H1 (cell line): ENCODE results near the gene HLTF. TPM values are rescaled to one million over a fixed set of nuclear protein-coding genes. Genes with fewer than 3 reads are reported as not detected.

Experiments used
- CTCF ChIA-PET: fragments of 300-600 bp; sonication (Branson Sonifier 250); formaldehyde crosslinking; loops from one replicate; lab custom pipeline; 2021; ENCODE audit not compliant: partially characterized antibody; lab: Charles Lee
- POLR2A ChIA-PET: fragments of 300-600 bp; sonication (Branson Sonifier 250); formaldehyde crosslinking; loops from one replicate; lab custom pipeline; 2021; ENCODE audit warnings: inconsistent platforms; ENCODE audit not compliant: partially characterized antibody; lab: Charles Lee
- DNase-seq, 2 experiments: peaks; one replicate each; pipeline versions ENCODE4 v3.0.0 to v3.0.0-alpha.2; 2010 to 2022; ENCODE audit warnings: low spot score in 2 of 2, low read depth in 1 of 2, mixed read lengths in 1 of 2
- FAIRE-seq: peaks from 2 replicates; lab custom pipeline; 2011; peaks lifted over from hg19 to GRCh38; lab: Jason Lieb, UNC
- H2AFZ ChIP-seq: 2 replicates; pipeline ENCODE4 v1.8.1; 2012; ENCODE audit warnings: low read length, inconsistent platforms
- H2AK5ac ChIP-seq: 2 replicates; pipeline ENCODE4 v1.6.1; 2013; ENCODE audit warnings: low read depth, low read length
- H2BK120ac ChIP-seq: replicated peaks from 2 replicates; pipeline ENCODE3; 2013; ENCODE audit warnings: low read depth, low read length, inconsistent platforms
- H2BK12ac ChIP-seq: 2 replicates; pipeline ENCODE4 v1.6.1; 2013; ENCODE audit warnings: low read depth, low read length
- H2BK15ac ChIP-seq: 2 replicates; pipeline ENCODE4 v1.6.1; 2013; ENCODE audit warnings: low read length
- H2BK20ac ChIP-seq: 2 replicates; pipeline ENCODE4 v1.6.1; 2013; ENCODE audit warnings: low read length
- H2BK5ac ChIP-seq: 2 replicates; pipeline ENCODE4 v1.6.1; 2013; ENCODE audit warnings: low read depth, low read length
- H3K14ac ChIP-seq: 2 replicates; pipeline ENCODE4 v1.6.1; 2013; ENCODE audit warnings: inconsistent platforms; ENCODE audit not compliant: insufficient read length
- H3K18ac ChIP-seq: 2 replicates; pipeline ENCODE4 v1.6.1; 2013; ENCODE audit warnings: low read length; ENCODE audit errors: extremely low read depth
- H3K23ac ChIP-seq: 2 replicates; pipeline ENCODE4 v1.6.1; 2013; ENCODE audit warnings: inconsistent platforms; ENCODE audit not compliant: insufficient read length
- H3K23me2 ChIP-seq: 2 replicates; pipeline ENCODE4 v1.6.1; 2013; ENCODE audit warnings: low read depth, low read length
- H3K27ac ChIP-seq: 2 replicates; pipeline ENCODE4 v1.6.1; 2011; ENCODE audit warnings: low read depth, low read length, inconsistent platforms
- H3K27me3 ChIP-seq, 4 experiments: replicated peaks in 1 of 4; 1 replicate in 1 of 4; 2 replicates in 3 of 4; pipeline versions ENCODE4 v1.6.1 to v1.8.1; 2011 to 2013; ENCODE audit warnings: low read length in 3 of 4, mild to moderate bottlenecking in 3 of 4, inconsistent platforms in 2 of 4, mixed read lengths in 2 of 4, moderate library complexity in 1 of 4; ENCODE audit not compliant: control insufficient read depth in 3 of 4, insufficient read depth in 3 of 4; ENCODE audit errors: extremely low read depth in 1 of 4
- H3K36me3 ChIP-seq, 4 experiments: 2 replicates each; pipeline versions ENCODE4 v1.6.1 to v1.8.1; 2011 to 2013; ENCODE audit warnings: mild to moderate bottlenecking in 4 of 4, low read length in 3 of 4, moderate library complexity in 2 of 4, control low read depth in 1 of 4, inconsistent platforms in 1 of 4; ENCODE audit not compliant: insufficient read depth in 4 of 4, control insufficient read depth in 2 of 4
- H3K4ac ChIP-seq: replicated peaks from 2 replicates; pipeline ENCODE3; 2013; ENCODE audit warnings: low read length, low read depth, mixed read lengths, inconsistent platforms; ENCODE audit not compliant: insufficient read length
- H3K4me1 ChIP-seq, 4 experiments: replicated peaks in 1 of 4; 1 replicate in 1 of 4; 2 replicates in 3 of 4; pipeline versions ENCODE4 v1.6.1 to v1.8.1; 2011 to 2013; ENCODE audit warnings: low read length in 3 of 4, inconsistent platforms in 2 of 4, mixed read lengths in 1 of 4; ENCODE audit not compliant: insufficient read depth in 4 of 4, control insufficient read depth in 3 of 4
- H3K4me2 ChIP-seq, 2 experiments: 2 replicates each; pipeline versions ENCODE4 v1.6.1 to v1.8.1; 2011 to 2013; ENCODE audit warnings: low read depth in 2 of 2, low read length in 2 of 2, control low read depth in 1 of 2, inconsistent platforms in 1 of 2, mild to moderate bottlenecking in 1 of 2; ENCODE audit not compliant: insufficient read depth in 1 of 2
- H3K4me3 ChIP-seq, 4 experiments: fragments of 200-600, 300-600 bp in 1 of 4; sonication (generic), shearing (Covaris generic), sonication (Bioruptor Twin) in 1 of 4; 2 replicates each; pipeline versions ENCODE4 v1.5.1 to v1.8.1; 2011 to 2016; ENCODE audit warnings: low read length in 4 of 4, low read depth in 3 of 4, control low read depth in 2 of 4, inconsistent platforms in 2 of 4, mild to moderate bottlenecking in 2 of 4, mixed read lengths in 1 of 4, moderate library complexity in 1 of 4; ENCODE audit not compliant: insufficient read depth in 2 of 4; ENCODE audit errors: extremely low read depth in 1 of 4
- H3K56ac ChIP-seq: replicated peaks from 2 replicates; pipeline ENCODE3; 2013; ENCODE audit warnings: low read depth, mild to moderate bottlenecking, mixed read lengths, low read length, inconsistent platforms; ENCODE audit not compliant: insufficient read length
- H3K79me1 ChIP-seq: 2 replicates; pipeline ENCODE4 v1.6.1; 2013; ENCODE audit warnings: low read depth, low read length, control low read depth
- H3K79me2 ChIP-seq, 2 experiments: 2 replicates each; pipeline versions ENCODE4 v1.6.1 to v1.8.1; 2012 to 2013; ENCODE audit warnings: low read length in 2 of 2, mild to moderate bottlenecking in 2 of 2, inconsistent platforms in 1 of 2; ENCODE audit not compliant: insufficient read depth in 2 of 2, control insufficient read depth in 1 of 2
- H3K9ac ChIP-seq, 4 experiments: replicated peaks in 1 of 4; 1 replicate in 1 of 4; 2 replicates in 3 of 4; pipeline versions ENCODE4 v1.6.1 to v1.8.1; 2011 to 2013; ENCODE audit warnings: low read depth in 3 of 4, low read length in 3 of 4, control low read depth in 2 of 4, mild to moderate bottlenecking in 2 of 4, moderate library complexity in 2 of 4, inconsistent platforms in 1 of 4; ENCODE audit errors: extremely low read depth in 1 of 4
- H3K9me3 ChIP-seq, 2 experiments: 2 replicates each; pipeline versions ENCODE4 v1.6.1 to v1.8.1; 2012 to 2013; ENCODE audit warnings: mild to moderate bottlenecking in 2 of 2, moderate library complexity in 2 of 2, control low read depth in 1 of 2, inconsistent platforms in 1 of 2, low read depth in 1 of 2, low read length in 1 of 2, mixed read lengths in 1 of 2; ENCODE audit not compliant: insufficient read depth in 2 of 2
- H4K20me1 ChIP-seq, 2 experiments: replicated peaks in 1 of 2; 2 replicates each; pipeline versions ENCODE3 to v1.8.1; 2011 to 2013; ENCODE audit warnings: inconsistent platforms in 2 of 2, low read length in 2 of 2, mild to moderate bottlenecking in 1 of 2; ENCODE audit not compliant: insufficient read depth in 2 of 2, control insufficient read depth in 1 of 2
- H4K5ac ChIP-seq: 2 replicates; pipeline ENCODE4 v1.6.1; 2013; ENCODE audit warnings: low read length, low read depth, mixed read lengths, inconsistent platforms; ENCODE audit not compliant: insufficient read length
- H4K8ac ChIP-seq: 2 replicates; pipeline ENCODE4 v1.8.0; 2013; ENCODE audit warnings: mild to moderate bottlenecking, moderate library complexity, low read length, inconsistent platforms; ENCODE audit not compliant: insufficient read depth; ENCODE audit errors: extremely low read depth
- H4K91ac ChIP-seq: replicated peaks from 2 replicates; pipeline ENCODE3; 2013; ENCODE audit warnings: low read length, mixed read lengths, inconsistent platforms; ENCODE audit not compliant: insufficient read length
- CBX8 ChIP-seq: fragments of 300-800, 300-1000 bp; sonication (generic); IDR thresholded peaks from 2 replicates; pipeline ENCODE4 v1.7.1; 2016; ENCODE audit warnings: low read depth, low read length, borderline replicate concordance
- CHD1 ChIP-seq: IDR thresholded peaks from 2 replicates; pipeline ENCODE4 v1.6.1; 2012; ENCODE audit warnings: low read depth, low read length, improper control_type of control experiment
- EZH2 ChIP-seq: fragments of 200-600 bp; sonication (generic); IDR thresholded peaks from 2 replicates; pipeline ENCODE4 v1.7.1; 2012; ENCODE audit warnings: low read depth, mild to moderate bottlenecking, moderate library complexity, low read length, inconsistent platforms; ENCODE audit not compliant: severe bottlenecking
- FOSL1 ChIP-seq: IDR thresholded peaks from 2 replicates; pipeline ENCODE4 v1.6.1; 2011; ENCODE audit warnings: mild to moderate bottlenecking, low read depth, low read length, moderate library complexity; ENCODE audit not compliant: insufficient read depth
- GABPA ChIP-seq: IDR thresholded peaks from 2 replicates; pipeline ENCODE4 v1.6.1; 2011; ENCODE audit warnings: mild to moderate bottlenecking, low read length, moderate library complexity, borderline replicate concordance; ENCODE audit not compliant: insufficient read depth
- GTF2F1 ChIP-seq: IDR thresholded peaks from 2 replicates; pipeline ENCODE4 v1.6.1; 2012; ENCODE audit warnings: low read depth, low read length, improper control_type of control experiment, borderline replicate concordance
- PHF8 ChIP-seq: fragments of 200-600 bp; sonication (generic); conservative IDR thresholded peaks from 2 replicates; pipeline ENCODE4 v1.7.1; 2012; ENCODE audit warnings: low read depth, mild to moderate bottlenecking, inconsistent platforms, low read length, moderate library complexity
- RAD21 ChIP-seq, 2 experiments: IDR thresholded peaks in 1 of 2; conservative IDR thresholded peaks in 1 of 2; 2 replicates each; pipeline ENCODE4 v1.6.1; 2011; ENCODE audit warnings: low read depth in 2 of 2, low read length in 2 of 2, improper control_type of control experiment in 1 of 2, inconsistent platforms in 1 of 2, mild to moderate bottlenecking in 1 of 2, moderate library complexity in 1 of 2
- SIX5 ChIP-seq: IDR thresholded peaks from 2 replicates; pipeline ENCODE4 v1.6.1; 2011; ENCODE audit warnings: mild to moderate bottlenecking, low read depth, low read length
- SRF ChIP-seq: IDR thresholded peaks from 2 replicates; pipeline ENCODE4 v1.6.1; 2011; ENCODE audit warnings: mild to moderate bottlenecking, low read depth, low read length, moderate library complexity
- WGBS, 2 experiments: shearing (Covaris generic) in 1 of 2; methylation state at CpG; one replicate each; pipeline versions ENCODE4 v1.1.6 to v1.1.7; 2013 to 2015; ENCODE audit warnings: low lambda C conversion rate in 2 of 2, mixed read lengths in 2 of 2, inconsistent platforms in 1 of 2, low coverage in 1 of 2, missing lambda C conversion rate in 1 of 2; ENCODE audit not compliant: insufficient replicate concordance in 2 of 2, insufficient coverage in 1 of 2, insufficient read length in 1 of 2; ENCODE audit errors: extremely low coverage in 1 of 2, missing lambda C conversion rate in 1 of 2; 5-methylcytosine and 5-hydroxymethylcytosine counted together
- polyA plus RNA-seq, 7 experiments: library from polyadenylated mRNA; depleted of rRNA in 3 of 7; stranded (reverse) in 5 of 7; unstranded in 2 of 7; fragments of >200 nt in 5 of 7; fragments of 200-250 nt in 2 of 7; gene quantifications; 1 replicate in 5 of 7; 2 replicates in 1 of 7; 4 replicates in 1 of 7; pipeline versions ENCODE4 v1.2.1 to v1.2.3, GENCODE V29; 2011 to 2013; ENCODE audit warnings: missing spikeins in 2 of 7, mixed read lengths in 2 of 7
- total RNA-seq: library from RNA; stranded (reverse); fragmentation: NEBNext Ultra II Directional; extraction: Animal tissue kit (Norgen Biotek cat#: 25700); gene quantifications from 2 replicates; pipeline ENCODE4 v1.2.1, GENCODE V29; 2021

The HLTF gene
- total and polyA plus RNA-seq, 2 of the 8 experiments (the other 6 are each of a cell fraction or from before 2014, with no cell fraction given): 18.1 to 60.3 TPM

DNA sequence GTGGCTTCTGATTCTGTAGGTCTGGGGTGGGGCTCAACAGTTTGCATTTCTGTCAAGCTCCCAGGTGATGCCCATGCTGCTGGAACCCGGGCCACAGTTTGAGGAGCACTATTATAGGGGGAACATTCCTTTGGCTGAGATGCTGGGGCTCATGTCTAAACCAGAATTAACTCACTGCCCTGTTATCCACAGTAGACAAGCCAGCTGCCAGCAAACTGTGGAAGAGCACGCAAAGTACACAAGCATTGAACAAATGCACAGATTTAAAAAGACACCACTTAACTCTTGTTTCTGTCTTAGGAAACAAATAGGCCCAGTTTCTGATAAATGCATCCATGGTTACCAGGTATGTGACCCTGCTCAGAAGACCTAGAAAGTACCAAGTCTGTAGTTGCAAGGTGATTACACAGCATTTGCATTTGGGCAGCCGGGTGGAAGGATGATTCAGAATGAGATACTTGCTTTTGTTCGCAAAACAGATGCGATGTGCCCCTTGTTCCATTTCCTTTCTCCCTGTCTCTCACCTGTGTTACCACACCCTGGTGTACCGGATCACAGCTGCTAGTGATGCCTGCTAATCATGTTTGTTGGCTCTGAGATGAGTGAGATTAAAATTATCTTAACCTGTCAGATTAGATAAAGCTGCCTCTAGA, 82.6 kb downstream of the HLTF start:
- H3K23me2 ChIP-seq: no peaks in the 10 kb centered on the region
- 86% methylated on average over 6 of the region's 6 CpGs; no CpG with 5 or more reads in 1 of the 2 experiments for WGBS, 2 experiments
- peaks cover 0 to 12% (median 3%) of the 10 kb centered on the region in 4 experiments; a peak in 2 of 7 replicates for H3K4me1 ChIP-seq
- no peak overlapping the region for H3K4me2 ChIP-seq
- no peak overlapping the region for H4K8ac ChIP-seq
- DNase-seq: no peak
- CTCF ChIA-PET: interaction anchor here (1.4 to 1.6 kb wide), 2 partner anchors 11 to 13 kb away, joined by 3 to 4 read pairs; no protein-coding TSS in a partner anchor
- no peak overlapping the region for H2AK5ac ChIP-seq
- no peak overlapping the region for H3K9ac ChIP-seq
- H2BK120ac ChIP-seq: no peak overlapping the region
- peaks cover 0 to 2% (median 0%) of the 10 kb centered on the region in 4 experiments; a peak in 1 of 8 replicates for H3K36me3 ChIP-seq
- H2BK15ac ChIP-seq: no peak overlapping the region
- no peaks in the 10 kb centered on the region for H3K79me2 ChIP-seq
- H3K27me3 ChIP-seq: no peaks in the 10 kb centered on the region
- no peaks in the 10 kb centered on the region for H3K79me1 ChIP-seq
- no peak overlapping the region for H2AFZ ChIP-seq
- H3K27ac ChIP-seq: no peak overlapping the region
- H2BK20ac ChIP-seq: no peak overlapping the region
- no peaks in the 10 kb centered on the region for H4K20me1 ChIP-seq
- no peak overlapping the region for H3K4ac ChIP-seq
- H4K91ac ChIP-seq: no peak overlapping the region
- H3K14ac ChIP-seq: no peak overlapping the region
- no peaks in the 10 kb centered on the region for H3K9me3 ChIP-seq
- no peak overlapping the region for H3K18ac ChIP-seq
- H4K5ac ChIP-seq: no peak overlapping the region
- H2BK5ac ChIP-seq: no peak overlapping the region
- POLR2A ChIA-PET: interaction anchor here (0.8 to 1.5 kb wide), 2 partner anchors 10 to 12 kb away, joined by 4 to 5 read pairs; partner anchors contain the start of gene GYG1
- FAIRE-seq: no peak
- H3K23ac ChIP-seq: no peak overlapping the region
- H3K4me3 ChIP-seq: no peak overlapping the region
- no peak overlapping the region for H3K56ac ChIP-seq
- H2BK12ac ChIP-seq: no peak overlapping the region
- TF ChIP-seq GTF2F1 (no peak), GABPA (no peak), CHD1 (no peak), CBX8 (no peak), FOSL1 (no peak), SIX5 (no peak), SRF (no peak), PHF8 (no peak), EZH2 (no peak), RAD21 (IDR thresholded peaks at IDR 0.05 in 1 of 2, conservative IDR thresholded peaks at IDR 0.05 in 1 of 2; ENCODE audit: low read depth in 2 of 2, low read length in 2 of 2) (no peak)
